ENCODE data around the gene DPCD. TPM values are rescaled to one million over a fixed set of nuclear protein-coding genes. Genes with fewer than 3 reads are reported as not detected.

DPCD gene
- total RNA-seq, 4 donors from 2014 or later = 8.2 to 15.7 (median 13.5) TPM; not detected in 1

DNA sequence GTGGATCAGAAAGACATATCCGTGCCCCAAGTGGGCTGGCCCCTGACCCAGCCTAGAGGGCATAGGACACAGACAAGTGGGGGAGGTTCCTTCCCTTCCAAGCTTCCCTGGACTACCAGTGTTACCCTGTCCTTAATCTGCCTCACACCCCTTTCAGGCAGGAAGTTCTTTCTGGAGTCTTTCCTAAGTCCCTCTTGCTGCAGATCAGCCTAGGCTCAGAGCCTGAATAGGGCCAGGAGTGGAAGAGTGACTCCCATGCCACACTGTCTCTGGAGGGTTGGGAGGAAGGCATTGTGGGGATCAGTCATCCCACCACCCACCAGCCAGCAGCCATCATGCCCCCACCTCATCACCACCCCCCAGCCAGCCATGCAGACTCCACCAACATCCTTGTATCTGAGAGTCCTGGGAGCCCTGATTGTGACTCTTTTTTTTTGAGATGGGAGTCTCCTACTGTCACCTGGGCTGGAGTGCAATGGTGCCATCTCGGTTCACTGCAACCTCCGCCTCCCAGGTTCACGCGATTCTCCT lies 22.7 kb upstream of the DPCD start:
- Histone ChIP-seq H3K9me3 (no peaks in the 10 kb centered on the region), H3K4me1 (peaks cover 12 to 16% (median 15%) of the 10 kb centered on the region in 4 donors), H3K4me3 (no peak overlapping the region), H3K36me3 (no peaks in the 10 kb centered on the region), H3K27me3 (peaks cover 76% of the 10 kb centered on the region), H3K27ac (no peak overlapping the region)
- no peak for DNase-seq
- in situ Hi-C loops (cut with MboI; ENCODE audit: low pct_ligation_motif_present in 1 of 4, low pct_unique_long_range_greater_than_20kb in 1 of 4, low sequenced_read_pairs in 3 of 4) = loop anchor here (10.0 to 25.0 kb wide), 4 partner anchors 253 to 353 kb away; no protein-coding TSS in a partner anchor
- TF ChIP-seq EP300 (IDR thresholded peaks at IDR 0.05; ENCODE audit: low read depth) (no peak), POLR2A (IDR thresholded peaks at IDR 0.05) (no peak), POLR2AphosphoS5 (IDR thresholded peaks at IDR 0.05) (no peak)
- TF ChIP-seq, protein P1, sequence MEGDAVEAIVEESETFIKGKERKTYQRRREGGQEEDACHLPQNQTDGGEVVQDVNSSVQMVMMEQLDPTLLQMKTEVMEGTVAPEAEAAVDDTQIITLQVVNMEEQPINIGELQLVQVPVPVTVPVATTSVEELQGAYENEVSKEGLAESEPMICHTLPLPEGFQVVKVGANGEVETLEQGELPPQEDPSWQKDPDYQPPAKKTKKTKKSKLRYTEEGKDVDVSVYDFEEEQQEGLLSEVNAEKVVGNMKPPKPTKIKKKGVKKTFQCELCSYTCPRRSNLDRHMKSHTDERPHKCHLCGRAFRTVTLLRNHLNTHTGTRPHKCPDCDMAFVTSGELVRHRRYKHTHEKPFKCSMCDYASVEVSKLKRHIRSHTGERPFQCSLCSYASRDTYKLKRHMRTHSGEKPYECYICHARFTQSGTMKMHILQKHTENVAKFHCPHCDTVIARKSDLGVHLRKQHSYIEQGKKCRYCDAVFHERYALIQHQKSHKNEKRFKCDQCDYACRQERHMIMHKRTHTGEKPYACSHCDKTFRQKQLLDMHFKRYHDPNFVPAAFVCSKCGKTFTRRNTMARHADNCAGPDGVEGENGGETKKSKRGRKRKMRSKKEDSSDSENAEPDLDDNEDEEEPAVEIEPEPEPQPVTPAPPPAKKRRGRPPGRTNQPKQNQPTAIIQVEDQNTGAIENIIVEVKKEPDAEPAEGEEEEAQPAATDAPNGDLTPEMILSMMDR (IDR thresholded peaks at IDR 0.05) = no peak
- intact Hi-C loops (cut with DNase I; ENCODE audit: low total_unique reads) = no loop called here
- 67 to 80% methylated on average over 1 to 5 of the region's 5 CpGs for WGBS, 2 donors (ENCODE audit: low coverage in 1 of 2)

DNA sequence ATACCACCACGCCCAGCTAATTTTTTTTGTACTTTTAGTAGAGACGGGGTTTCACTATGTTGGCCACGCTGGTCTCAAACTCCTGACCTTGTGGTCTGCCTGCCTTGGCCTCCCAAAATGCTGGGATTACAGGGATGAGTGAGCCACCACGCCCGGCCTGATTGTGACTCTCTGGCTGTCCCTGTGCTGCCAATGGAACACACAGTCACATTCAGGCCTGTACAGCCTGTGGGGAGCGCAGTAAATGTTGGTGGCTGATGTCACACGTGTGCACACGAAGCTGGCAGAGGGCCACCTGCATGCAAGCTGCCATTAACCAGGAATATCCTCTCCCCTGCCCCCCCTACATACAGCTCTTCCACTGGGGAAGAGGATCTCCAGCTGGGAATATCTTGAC lies 22.2 kb upstream of the DPCD start:
- intact Hi-C loops (cut with DNase I; ENCODE audit: low total_unique reads) (no loop called here), in situ Hi-C loops (cut with MboI; ENCODE audit: low pct_ligation_motif_present in 1 of 4, low pct_unique_long_range_greater_than_20kb in 1 of 4, low sequenced_read_pairs in 3 of 4) (loop anchor here (10.0 to 25.0 kb wide), 4 partner anchors 254 to 354 kb away; no protein-coding TSS in a partner anchor)
- Histone ChIP-seq H3K27ac (no peak overlapping the region), H3K4me1 (peaks cover 16 to 21% (median 19%) of the 10 kb centered on the region in 4 donors), H3K36me3 (no peaks in the 10 kb centered on the region), H3K4me3 (no peak overlapping the region), H3K27me3 (peaks cover 76% of the 10 kb centered on the region), H3K9me3 (no peaks in the 10 kb centered on the region)
- no peak for TF ChIP-seq POLR2A (IDR thresholded peaks at IDR 0.05)
- TF ChIP-seq EP300 (IDR thresholded peaks at IDR 0.05; ENCODE audit: low read depth) = no peak
- TF ChIP-seq, protein P1 (IDR thresholded peaks at IDR 0.05) = no peak
- TF ChIP-seq POLR2AphosphoS5 (IDR thresholded peaks at IDR 0.05) = no peak
- DNase-seq = no peak
- 40 to 69% methylated on average over 1 to 8 of the region's 8 CpGs for WGBS, 2 donors (ENCODE audit: low coverage in 1 of 2)

DNA sequence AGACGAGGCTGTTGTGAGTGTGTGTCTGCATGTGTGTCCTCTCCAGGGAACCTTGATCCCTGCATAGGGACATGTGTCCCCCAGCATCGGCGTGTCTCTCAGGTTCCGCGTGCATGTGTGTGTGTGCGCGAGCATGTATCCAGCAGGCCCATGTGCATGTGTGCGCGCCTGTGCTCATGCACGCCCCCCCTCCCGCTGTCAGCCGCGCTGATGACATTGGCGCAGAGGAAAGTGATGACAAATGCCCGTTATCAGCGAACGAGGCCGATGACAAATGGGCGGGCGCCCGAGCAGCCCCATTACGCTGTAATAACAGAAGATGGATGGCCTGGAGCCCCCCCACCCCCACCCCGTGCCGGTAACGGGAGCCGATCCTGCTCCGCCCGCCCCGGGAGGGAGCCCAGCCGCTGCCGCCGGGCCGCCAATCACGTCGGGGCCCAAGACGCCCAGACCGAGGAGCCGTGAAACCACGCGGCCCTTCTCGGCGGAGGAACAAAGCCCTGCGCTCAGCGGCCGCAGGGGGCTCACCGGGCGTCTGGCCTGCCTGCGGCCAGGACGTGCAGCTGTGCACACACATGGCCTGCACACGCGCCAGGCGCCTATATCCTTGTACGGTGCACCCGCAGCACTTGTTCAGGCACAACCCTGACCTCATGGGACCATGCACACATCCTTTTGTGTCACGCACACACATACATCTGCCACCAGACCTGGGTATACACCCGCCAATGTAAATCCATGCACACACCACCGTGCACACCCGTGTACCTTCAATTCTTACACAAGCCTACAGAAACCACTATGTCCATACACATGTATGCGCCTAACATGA lies 21.6 kb upstream of the DPCD start:
- Histone ChIP-seq H3K4me1 (peaks cover 16 to 23% (median 19%) of the 10 kb centered on the region in 4 donors), H3K9me3 (no peaks in the 10 kb centered on the region), H3K27me3 (peaks cover 76% of the 10 kb centered on the region), H3K4me3 (no peak overlapping the region), H3K36me3 (no peaks in the 10 kb centered on the region), H3K27ac (no peak overlapping the region)
- in situ Hi-C loops (cut with MboI; ENCODE audit: low pct_ligation_motif_present in 1 of 4, low pct_unique_long_range_greater_than_20kb in 1 of 4, low sequenced_read_pairs in 3 of 4) (loop anchor here (10.0 to 25.0 kb wide), 4 partner anchors 254 to 354 kb away; no protein-coding TSS in a partner anchor), intact Hi-C loops (cut with DNase I; ENCODE audit: low total_unique reads) (no loop called here)
- 18 to 50% methylated on average over 2 to 50 of the region's 59 CpGs for WGBS, 2 donors (ENCODE audit: low coverage in 1 of 2)
- no peak for DNase-seq
- TF ChIP-seq POLR2AphosphoS5 (IDR thresholded peaks at IDR 0.05) (no peak), EP300 (IDR thresholded peaks at IDR 0.05; ENCODE audit: low read depth) (no peak), POLR2A (IDR thresholded peaks at IDR 0.05) (no peak)
- TF ChIP-seq, protein P1 (IDR thresholded peaks at IDR 0.05) = no peak
